AG04450 (cell line): ENCODE measurements around the gene SCMH1. TPM values are rescaled to one million over a fixed set of nuclear protein-coding genes. Genes with fewer than 3 reads are reported as not detected.
A peak's percentile ranks its signal among the peaks of the same experiment; 100 is the strongest.

Experiments used
- CTCF ChIA-PET: fragments of 300-600, 350-600 bp; formaldehyde crosslinking; extraction: SDS; loops from one replicate; lab custom pipeline; 2022; ENCODE audit warnings: antibody characterized with exemption, inconsistent platforms; lab: Charles Lee
- POLR2A ChIA-PET: fragments of 350-600 bp; formaldehyde crosslinking; extraction: SDS; loops from one replicate; lab custom pipeline; 2021; ENCODE audit warnings: antibody characterized with exemption, inconsistent platforms; lab: Yijun Ruan, JAX
- DNase-seq: peaks from one replicate; pipeline ENCODE4 v3.0.0-alpha.2; 2011; ENCODE audit warnings: low read depth, low spot score
- H3K27ac ChIP-seq: one replicate; pipeline ENCODE4 v1.5.1; 2012; ENCODE audit warnings: low read depth, low read length, control low read depth
- H3K27me3 ChIP-seq: one replicate; pipeline ENCODE4 v1.6.0; 2012; ENCODE audit warnings: low read length; ENCODE audit not compliant: control insufficient read depth, insufficient read depth
- H3K4me3 ChIP-seq: 2 replicates; pipeline ENCODE4 v1.5.1; 2011; ENCODE audit warnings: mild to moderate bottlenecking, low read depth, low read length, control low read depth
- H3K9me3 ChIP-seq: 2 replicates; pipeline ENCODE4 v1.5.1; 2012; ENCODE audit warnings: low read length; ENCODE audit not compliant: control insufficient read depth, insufficient read depth
- CTCF ChIP-seq: IDR thresholded peaks from 2 replicates; pipeline ENCODE4 v1.5.1; 2011; ENCODE audit warnings: low read depth, low read length, control low read depth, inconsistent platforms
- polyA plus RNA-seq: library from polyadenylated mRNA; depleted of rRNA; stranded (reverse); fragments of >200 nt; gene quantifications from 2 replicates; pipeline ENCODE4 v1.2.3, GENCODE V29; 2011

The SCMH1 gene
- polyA plus RNA-seq, 1 experiment, result 32.1 TPM

GRCh38 chr1:40984066-40984465 is 258.0 kb downstream of the SCMH1 start:
- Histone ChIP-seq H3K27me3 (no peaks in the 10 kb centered on the region), H3K9me3 (no peaks in the 10 kb centered on the region; the same call in 1 of the 2 replicates), H3K4me3 (no peak overlapping the region), H3K27ac (no peak overlapping the region)
- ChIA-PET CTCF (interaction anchor here (0.6 to 2.2 kb wide), 4 partner anchors 19 to 1780 kb away, joined by 5 to 7 read pairs (median 6); no protein-coding TSS in a partner anchor), POLR2A (interaction anchor here (0.5 to 2.4 kb wide), 2 partner anchors 19 to 27 kb away, joined by 3 to 5 read pairs; no protein-coding TSS in a partner anchor)
- DNase-seq, result no peak
- no peak for TF ChIP-seq CTCF

GRCh38 chr1:40983286-40983685 is 258.8 kb downstream of the SCMH1 start:
- H3K9me3 ChIP-seq, result no peaks in the 10 kb centered on the region; the same call in 1 of the 2 replicates
- ChIA-PET POLR2A (interaction anchor here (2.4 kb wide), 1 partner anchor 20 kb away, joined by 5 read pairs; no protein-coding TSS in a partner anchor), CTCF (interaction anchor here (1.1 to 1.6 kb wide), 2 partner anchors 12 to 134 kb away, joined by 3 to 5 read pairs; no protein-coding TSS in a partner anchor)
- H3K27ac ChIP-seq, result no peak overlapping the region
- no peak for TF ChIP-seq CTCF
- no peak for DNase-seq
- no peaks in the 10 kb centered on the region for H3K27me3 ChIP-seq
- no peak overlapping the region for H3K4me3 ChIP-seq

GRCh38 chr1:40982721-40983120 is 259.4 kb downstream of the SCMH1 start:
- POLR2A ChIA-PET, result interaction anchor here (2.4 kb wide), 1 partner anchor 21 kb away, joined by 5 read pairs; no protein-coding TSS in a partner anchor
- no peak overlapping the region for H3K4me3 ChIP-seq
- H3K27me3 ChIP-seq, result no peaks in the 10 kb centered on the region
- peak overlapping the region; percentile 2 for H3K27ac ChIP-seq
- CTCF ChIA-PET, result interaction anchor here (0.9 to 1.6 kb wide), 3 partner anchors 13 to 133 kb away, joined by 3 to 5 read pairs (median 3); no protein-coding TSS in a partner anchor
- H3K9me3 ChIP-seq, result no peaks in the 10 kb centered on the region; the same call in 1 of the 2 replicates
- TF ChIP-seq CTCF, result no peak
- DNase-seq, result no peak

GRCh38 chr1:40981691-40982448 is 260.2 kb downstream of the SCMH1 start:
- Histone ChIP-seq H3K27ac (peak overlapping the region; percentile 21), H3K4me3 (peak overlapping the region; percentile 77), H3K9me3 (no peaks in the 10 kb centered on the region; the same call in 1 of the 2 replicates), H3K27me3 (no peaks in the 10 kb centered on the region)
- no peak for TF ChIP-seq CTCF
- DNase-seq, result no peak
- POLR2A ChIA-PET, result no interaction called here
- CTCF ChIA-PET, result interaction anchor here (0.9 to 1.6 kb wide), 3 partner anchors 13 to 132 kb away, joined by 3 to 5 read pairs (median 3); no protein-coding TSS in a partner anchor
